Measurements from ENCODE around the gene CR2.
"Not testable (repeated sequence)": the region's sequence is repeated elsewhere in the genome, so short reads cannot be mapped to it uniquely, and the experiment has no call there.

Gene CR2

GRCh38 chr1:207536263-207536662, 82.1 kb downstream of the CR2 start:
- H3K27ac ChIP-seq (ENCODE audit: low read depth, low read length); H3K9me3 ChIP-seq (ENCODE audit: control insufficient read depth, insufficient read depth, low read depth, low read length); H3K9ac ChIP-seq (ENCODE audit: low read length); H3K4me1 ChIP-seq (ENCODE audit: control insufficient read depth, insufficient read depth, low read length); H3K27me3 ChIP-seq (ENCODE audit: control insufficient read depth, insufficient read depth, low read length); H3K36me3 ChIP-seq (ENCODE audit: control insufficient read depth, insufficient read depth, low read length); H3K4me3 ChIP-seq (ENCODE audit: low read depth, low read length): not testable (repeated sequence)
